ENCODE measurements around the gene ACSBG1. TPM values are rescaled to one million over a fixed set of nuclear protein-coding genes. Genes with fewer than 3 reads are reported as not detected.
A peak's percentile ranks its signal among the peaks of the same experiment; 100 is the strongest.

Gene ACSBG1
- polyA plus RNA-seq, 1 donor (not counting 4 experiments of a cell fraction or from before 2014, with no cell fraction given), result 0.01 TPM

- dilution Hi-C loops (cut with MboI; ENCODE audit: extremely low pct_ligation_motif_present, low sequenced_read_pairs), result no loop called here
- no peak for FAIRE-seq
Observed at GRCh38 chr15:78130466-78131294, 103.7 kb downstream of the ACSBG1 start.

GRCh38 chr15:78129751-78130287 lies 104.5 kb downstream of the ACSBG1 start:
- Histone ChIP-seq H3K4me2 (ENCODE audit: control insufficient read depth, extremely low read depth, insufficient read depth, low read depth, low read length) (no peak overlapping the region), H3K79me2 (ENCODE audit: control insufficient read depth, insufficient read depth, low read length) (no peaks in the 10 kb centered on the region), H3K9me1 (ENCODE audit: control insufficient read depth, extremely low read depth, insufficient read depth, low read length) (no peaks in the 10 kb centered on the region), H3K4me1 (ENCODE audit: control insufficient read depth, extremely low read depth, insufficient read depth, low read length) (peaks cover 33% of the 10 kb centered on the region), H3K9ac (ENCODE audit: control insufficient read depth, extremely low read depth, insufficient read depth, low read length) (no peak overlapping the region), H3K27ac (ENCODE audit: control insufficient read depth, insufficient read depth, low read length) (no peak overlapping the region), H2AFZ (ENCODE audit: control insufficient read depth, low read length) (no peak overlapping the region), H3K4me3 (ENCODE audit: control insufficient read depth in 2 of 3, extremely low read depth in 1 of 3, insufficient read depth in 2 of 3, low read depth in 1 of 3, low read length in 3 of 3) (no peak overlapping the region), H3K36me3 (ENCODE audit: control insufficient read depth in 2 of 2, extremely low read depth in 1 of 2, insufficient read depth in 2 of 2, low read length in 2 of 2) (no peaks in the 10 kb centered on the region), H3K27me3 (ENCODE audit: control insufficient read depth, extremely low read depth, insufficient read depth, low read length) (no peaks in the 10 kb centered on the region), H3K9me3 (ENCODE audit: control insufficient read depth, low read depth, low read length) (no peaks in the 10 kb centered on the region), H4K20me1 (ENCODE audit: control insufficient read depth, extremely low read depth, insufficient read depth, low read length) (no peaks in the 10 kb centered on the region)
- FAIRE-seq, result no peak
- no peak for DNase-seq (ENCODE audit: low read depth, low spot score)
- no peak for TF ChIP-seq EZH2 (IDR thresholded peaks at IDR 0.05; ENCODE audit: low read length)
- no peak for TF ChIP-seq CTCF (optimal IDR thresholded peaks at IDR 0.05 in 1 of 3, IDR thresholded peaks at IDR 0.05 in 1 of 3, conservative IDR thresholded peaks at IDR 0.05 in 1 of 3; ENCODE audit: extremely low read depth in 1 of 3, insufficient read depth in 2 of 3, low read length in 3 of 3)
- dilution Hi-C loops (cut with MboI; ENCODE audit: extremely low pct_ligation_motif_present, low sequenced_read_pairs), result no loop called here

More at GRCh38 chr15:78130466-78131294, 103.7 kb downstream of the ACSBG1 start:
- TF ChIP-seq EZH2 (IDR thresholded peaks at IDR 0.05; ENCODE audit: low read length), result no peak
- TF ChIP-seq CTCF (optimal IDR thresholded peaks at IDR 0.05 in 1 of 3, IDR thresholded peaks at IDR 0.05 in 1 of 3, conservative IDR thresholded peaks at IDR 0.05 in 1 of 3; ENCODE audit: extremely low read depth in 1 of 3, insufficient read depth in 2 of 3, low read length in 3 of 3), result no peak
- Histone ChIP-seq H3K4me3 (ENCODE audit: control insufficient read depth in 2 of 3, extremely low read depth in 1 of 3, insufficient read depth in 2 of 3, low read depth in 1 of 3, low read length in 3 of 3) (peak overlapping the region; percentile 48 to 75 (median 66)), H3K27me3 (ENCODE audit: control insufficient read depth, extremely low read depth, insufficient read depth, low read length) (no peaks in the 10 kb centered on the region), H3K27ac (ENCODE audit: control insufficient read depth, insufficient read depth, low read length) (no peak overlapping the region), H3K36me3 (ENCODE audit: control insufficient read depth in 2 of 2, extremely low read depth in 1 of 2, insufficient read depth in 2 of 2, low read length in 2 of 2) (no peaks in the 10 kb centered on the region), H3K4me1 (ENCODE audit: control insufficient read depth, extremely low read depth, insufficient read depth, low read length) (peaks cover 33% of the 10 kb centered on the region), H3K9me3 (ENCODE audit: control insufficient read depth, low read depth, low read length) (no peaks in the 10 kb centered on the region), H3K4me2 (ENCODE audit: control insufficient read depth, extremely low read depth, insufficient read depth, low read depth, low read length) (peak overlapping the region; percentile 72), H4K20me1 (ENCODE audit: control insufficient read depth, extremely low read depth, insufficient read depth, low read length) (no peaks in the 10 kb centered on the region), H3K79me2 (ENCODE audit: control insufficient read depth, insufficient read depth, low read length) (no peaks in the 10 kb centered on the region), H3K9ac (ENCODE audit: control insufficient read depth, extremely low read depth, insufficient read depth, low read length) (peak overlapping the region; percentile 79), H3K9me1 (ENCODE audit: control insufficient read depth, extremely low read depth, insufficient read depth, low read length) (no peaks in the 10 kb centered on the region), H2AFZ (ENCODE audit: control insufficient read depth, low read length) (no peak overlapping the region)
- no peak for DNase-seq (ENCODE audit: low read depth, low spot score)

All from keratinocyte (primary cell).